Measurements from ENCODE around the gene TBATA. TPM values are rescaled to one million over a fixed set of nuclear protein-coding genes. Genes with fewer than 3 reads are reported as not detected.

The TBATA gene
- total and polyA plus RNA-seq, 2 of the 8 experiments (the other 6 are each of a cell fraction or from before 2014, with no cell fraction given): not detected

GRCh38 chr10:70799124-70799523 lies 13.9 kb upstream of the TBATA start:
- Histone ChIP-seq H3K4me3 (ENCODE audit: extremely low read depth in 1 of 4, insufficient read depth in 2 of 4, low read depth in 3 of 4, low read length in 4 of 4) (no peak overlapping the region), H4K8ac (ENCODE audit: extremely low read depth, insufficient read depth, low read length) (no peak overlapping the region), H3K4me1 (replicated peaks in 1 of 4; ENCODE audit: control insufficient read depth in 3 of 4, insufficient read depth in 4 of 4, low read length in 3 of 4) (no peaks in the 10 kb centered on the region), H2BK20ac (ENCODE audit: low read length) (no peak overlapping the region), H2AFZ (ENCODE audit: low read length) (no peak overlapping the region), H4K5ac (ENCODE audit: insufficient read length, low read depth, low read length) (no peak overlapping the region), H3K9me3 (ENCODE audit: insufficient read depth in 2 of 2, low read depth in 1 of 2, low read length in 1 of 2) (no peaks in the 10 kb centered on the region), H3K79me2 (ENCODE audit: control insufficient read depth in 1 of 2, insufficient read depth in 2 of 2, low read length in 2 of 2) (no peaks in the 10 kb centered on the region), H3K27ac (ENCODE audit: low read depth, low read length) (no peak overlapping the region), H2BK5ac (ENCODE audit: low read depth, low read length) (no peak overlapping the region), H2BK12ac (ENCODE audit: low read depth, low read length) (no peak overlapping the region), H3K36me3 (ENCODE audit: control insufficient read depth in 2 of 4, insufficient read depth in 4 of 4, low read length in 3 of 4) (no peaks in the 10 kb centered on the region), H3K4me2 (ENCODE audit: insufficient read depth in 1 of 2, low read depth in 2 of 2, low read length in 2 of 2) (no peak overlapping the region), H3K14ac (ENCODE audit: insufficient read length) (no peak overlapping the region), H3K4ac (replicated peaks; ENCODE audit: insufficient read length, low read depth, low read length) (no peak overlapping the region), H3K27me3 (replicated peaks in 1 of 4; ENCODE audit: control insufficient read depth in 3 of 4, extremely low read depth in 1 of 4, insufficient read depth in 3 of 4, low read length in 3 of 4) (no peaks in the 10 kb centered on the region), H2BK15ac (ENCODE audit: low read length) (no peak overlapping the region), H3K23me2 (ENCODE audit: low read depth, low read length) (no peaks in the 10 kb centered on the region), H3K18ac (ENCODE audit: extremely low read depth, low read length) (no peak overlapping the region), H2AK5ac (ENCODE audit: low read depth, low read length) (no peak overlapping the region), H3K9ac (replicated peaks in 1 of 4; ENCODE audit: extremely low read depth in 1 of 4, low read depth in 3 of 4, low read length in 3 of 4) (no peak overlapping the region), H2BK120ac (replicated peaks; ENCODE audit: low read depth, low read length) (no peak overlapping the region), H3K56ac (replicated peaks; ENCODE audit: insufficient read length, low read depth, low read length) (no peak overlapping the region), H4K20me1 (replicated peaks in 1 of 2; ENCODE audit: control insufficient read depth in 1 of 2, insufficient read depth in 2 of 2, low read length in 2 of 2) (no peaks in the 10 kb centered on the region), H3K23ac (ENCODE audit: insufficient read length) (no peak overlapping the region), H4K91ac (replicated peaks; ENCODE audit: insufficient read length, low read length) (no peak overlapping the region), H3K79me1 (ENCODE audit: low read depth, low read length) (no peaks in the 10 kb centered on the region)
- CTCF ChIA-PET (ENCODE audit: partially characterized antibody): interaction anchor here (1.2 to 1.3 kb wide), 3 partner anchors 15 to 179 kb away, joined by 3 to 5 read pairs (median 4); no protein-coding TSS in a partner anchor
- FAIRE-seq: no peak
- TF ChIP-seq TAF1 (IDR thresholded peaks at IDR 0.05; ENCODE audit: low read depth, low read length) (no peak), BCL11A (IDR thresholded peaks at IDR 0.05; ENCODE audit: low read depth in 2 of 2, low read length in 2 of 2) (no peak)
- no peak for DNase-seq (ENCODE audit: low read depth in 1 of 2, low spot score in 2 of 2)
- POLR2A ChIA-PET (ENCODE audit: partially characterized antibody): no interaction called here
- 86% methylated on average over 5 of the region's 5 CpGs; no CpG with 5 or more reads in 1 of the 2 experiments for WGBS, 2 experiments (ENCODE audit: extremely low coverage in 1 of 2, insufficient coverage in 1 of 2, insufficient read length in 1 of 2, insufficient replicate concordance in 2 of 2, low coverage in 1 of 2, low lambda C conversion rate in 2 of 2, missing lambda C conversion rate in 1 of 2)

Data from H1 (cell line).